Fibroblast of mammary gland (primary cell): ENCODE results near the gene ACVR2B.
A peak's percentile ranks its signal among the peaks of the same experiment; 100 is the strongest.
"Not testable (repeated sequence)": the region's sequence is repeated elsewhere in the genome, so short reads cannot be mapped to it uniquely, and the experiment has no call there.

Experiments used
- DNase-seq: peaks from one replicate; pipeline ENCODE4 v3.0.0-alpha.2; 2010; ENCODE audit warnings: low read depth
- H3K4me3 ChIP-seq: 2 replicates; pipeline ENCODE4 v1.5.1; 2011; ENCODE audit warnings: low read depth, mild to moderate bottlenecking, low read length, moderate library complexity; ENCODE audit not compliant: control insufficient read depth
- CTCF ChIP-seq: conservative IDR thresholded peaks from 2 replicates; pipeline ENCODE4 v1.5.1; 2011; ENCODE audit warnings: low read depth, low read length, inconsistent platforms; ENCODE audit not compliant: control insufficient read depth, insufficient read depth

The ACVR2B gene

GRCh38 chr3:38453075-38453912, at the start of gene ACVR2B:
Gene ACVR2B, plus strand, starts transcription at chr3:38453890. Its CDS starts 433 bp downstream, at chr3:38454323.
- peak; percentile 59 for DNase-seq
- no peak for TF ChIP-seq CTCF
- peak within 1 kb of the TSS; percentile 58 for H3K4me3 ChIP-seq

GRCh38 chr3:38404286-38404685, 49.4 kb upstream of the ACVR2B start:
- H3K4me3 ChIP-seq: no peak overlapping the region
- peak; percentile 87 for DNase-seq
- TF ChIP-seq CTCF: no peak

- DNase-seq: no peak
- TF ChIP-seq CTCF: no peak
Measured at GRCh38 chr3:38411591-38411990, 42.1 kb upstream of the ACVR2B start.

GRCh38 chr3:38420758-38421157, 32.9 kb upstream of the ACVR2B start:
- DNase-seq, H3K4me3 ChIP-seq: not testable (repeated sequence)

More at GRCh38 chr3:38411591-38411990, 42.1 kb upstream of the ACVR2B start:
- no peak overlapping the region for H3K4me3 ChIP-seq

GRCh38 chr3:38421679-38422336, 31.9 kb upstream of the ACVR2B start:
- TF ChIP-seq CTCF: no peak
- DNase-seq: no peak
- no peak overlapping the region for H3K4me3 ChIP-seq

- not testable (repeated sequence) for DNase-seq, H3K4me3 ChIP-seq
Measured at GRCh38 chr3:38426798-38427426, 26.8 kb upstream of the ACVR2B start.

- DNase-seq, H3K4me3 ChIP-seq: not testable (repeated sequence)
Measured at GRCh38 chr3:38432871-38433658, 20.6 kb upstream of the ACVR2B start.

GRCh38 chr3:38433661-38434060, 20.0 kb upstream of the ACVR2B start:
- DNase-seq, H3K4me3 ChIP-seq: not testable (repeated sequence)

- peak; percentile 42 for DNase-seq
- H3K4me3 ChIP-seq: not testable (repeated sequence)
Measured at GRCh38 chr3:38438436-38439069, 15.1 kb upstream of the ACVR2B start.

- not testable (repeated sequence) for H3K4me3 ChIP-seq, DNase-seq
Measured at GRCh38 chr3:38443205-38443604, 10.5 kb upstream of the ACVR2B start.
